Left ventricle myocardium inferior (tissue), 1 donor: ENCODE data around the gene HDLBP. TPM values are rescaled to one million over a fixed set of nuclear protein-coding genes. Genes with fewer than 3 reads are reported as not detected.

Source experiments
- DNase-seq: peaks from one replicate; pipeline ENCODE4 v3.0.0-alpha.2; 2020
- H3K27ac ChIP-seq: fragments of 200-600 bp; replicated peaks from 2 replicates; pipeline ENCODE4 v1.8.0; 2021
- H3K27me3 ChIP-seq: fragments of 200-600 bp; 2 replicates; pipeline ENCODE4 v1.8.0; 2021; ENCODE audit warnings: low read depth
- H3K36me3 ChIP-seq: fragments of 200-600 bp; 2 replicates; pipeline ENCODE4 v1.8.0; 2021
- H3K4me1 ChIP-seq: fragments of 200-600 bp; 2 replicates; pipeline ENCODE4 v1.8.0; 2021
- H3K4me3 ChIP-seq: fragments of 200-600 bp; 2 replicates; pipeline ENCODE4 v1.8.0; 2021; ENCODE audit warnings: mild to moderate bottlenecking, moderate library complexity
- H3K9me3 ChIP-seq: fragments of 200-600 bp; replicated peaks from 2 replicates; pipeline ENCODE4 v1.8.0; 2021
- intact Hi-C: fragments of 100-400 bp; cut with micrococcal nuclease; formaldehyde crosslinking; loops from one replicate; pipeline ENCODE4 v1.11.0; 2022
- total RNA-seq: library from RNA; stranded (reverse); fragmentation: NEBNext Ultra II Directional; extraction: Animal tissue kit (Norgen Biotek cat#: 25700); gene quantifications from one replicate; pipeline ENCODE4 v1.2.1, GENCODE V29; 2021
- TF ChIP-seq, protein P1 (sequence below): fragments of 200-600 bp; IDR thresholded peaks from 2 replicates; pipeline ENCODE4 v1.8.0; 2021; ENCODE audit warnings: antibody characterized with exemption, mild to moderate bottlenecking, borderline replicate concordance
- donor health status: DM: no; HTN: yes; CAD: no; lungs with severe emphysema.

Gene HDLBP
- total RNA-seq, 1 donor from 2014 or later: 365 TPM

DNA sequence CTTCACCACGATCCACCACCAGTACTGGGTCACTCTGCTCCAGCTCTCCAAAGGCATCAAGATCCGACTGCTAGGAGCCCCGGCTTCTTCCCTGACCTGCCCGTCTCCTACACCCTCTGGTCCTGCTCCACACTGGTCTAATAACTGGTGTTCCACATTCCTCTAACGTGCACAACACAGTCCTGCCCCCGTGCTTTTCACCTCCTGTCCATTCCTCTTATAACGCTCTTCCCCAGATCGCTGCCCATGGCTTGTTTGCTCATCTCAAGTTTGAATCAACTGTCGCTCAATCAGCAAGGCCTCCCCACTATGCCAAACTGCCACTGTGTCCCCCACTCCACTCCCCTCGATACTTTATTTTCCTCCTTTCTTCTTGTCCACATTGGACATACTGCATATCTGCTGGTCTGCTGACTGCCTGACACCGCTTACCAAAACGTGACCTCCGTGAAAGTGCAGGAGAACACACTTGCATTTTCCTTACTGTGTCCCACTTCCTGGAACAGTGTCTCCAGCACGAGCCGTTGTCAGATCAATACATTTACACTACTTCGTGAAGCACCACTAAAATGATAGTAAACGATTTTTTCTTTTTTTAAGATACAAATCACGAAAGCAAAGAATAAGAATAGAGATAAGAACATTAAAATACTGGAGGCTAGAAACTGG lies 6.5 kb downstream of the HDLBP start:
- Histone ChIP-seq H3K36me3 (no peaks in the 10 kb centered on the region), H3K9me3 (no peaks in the 10 kb centered on the region), H3K4me3 (no peak overlapping the region), H3K4me1 (peaks cover 87% of the 10 kb centered on the region), H3K27me3 (no peaks in the 10 kb centered on the region), H3K27ac (no peak overlapping the region)
- DNase-seq: no peak
- intact Hi-C loops: no loop called here
- TF ChIP-seq, protein P1, sequence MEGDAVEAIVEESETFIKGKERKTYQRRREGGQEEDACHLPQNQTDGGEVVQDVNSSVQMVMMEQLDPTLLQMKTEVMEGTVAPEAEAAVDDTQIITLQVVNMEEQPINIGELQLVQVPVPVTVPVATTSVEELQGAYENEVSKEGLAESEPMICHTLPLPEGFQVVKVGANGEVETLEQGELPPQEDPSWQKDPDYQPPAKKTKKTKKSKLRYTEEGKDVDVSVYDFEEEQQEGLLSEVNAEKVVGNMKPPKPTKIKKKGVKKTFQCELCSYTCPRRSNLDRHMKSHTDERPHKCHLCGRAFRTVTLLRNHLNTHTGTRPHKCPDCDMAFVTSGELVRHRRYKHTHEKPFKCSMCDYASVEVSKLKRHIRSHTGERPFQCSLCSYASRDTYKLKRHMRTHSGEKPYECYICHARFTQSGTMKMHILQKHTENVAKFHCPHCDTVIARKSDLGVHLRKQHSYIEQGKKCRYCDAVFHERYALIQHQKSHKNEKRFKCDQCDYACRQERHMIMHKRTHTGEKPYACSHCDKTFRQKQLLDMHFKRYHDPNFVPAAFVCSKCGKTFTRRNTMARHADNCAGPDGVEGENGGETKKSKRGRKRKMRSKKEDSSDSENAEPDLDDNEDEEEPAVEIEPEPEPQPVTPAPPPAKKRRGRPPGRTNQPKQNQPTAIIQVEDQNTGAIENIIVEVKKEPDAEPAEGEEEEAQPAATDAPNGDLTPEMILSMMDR: no peak

DNA sequence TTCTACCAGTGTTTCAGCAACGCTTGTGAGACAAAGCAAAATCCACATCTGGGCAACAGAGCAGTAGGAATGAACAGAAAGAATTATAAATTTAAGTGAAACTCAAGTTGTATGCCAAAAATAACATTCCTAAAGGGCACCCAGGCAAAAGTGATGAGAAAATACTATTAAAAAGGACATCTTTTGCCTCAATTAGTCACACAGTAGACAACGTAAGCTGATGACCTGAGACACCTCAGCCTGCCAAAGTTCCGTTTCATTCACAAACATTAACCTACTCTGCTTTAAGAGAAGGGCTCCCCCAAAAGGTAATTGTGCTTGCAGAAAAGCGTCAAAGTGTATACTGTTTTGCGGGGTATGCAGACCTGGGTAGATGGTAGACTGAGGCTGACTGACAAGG lies 7.2 kb downstream of the HDLBP start:
- H3K4me1 ChIP-seq: peaks cover 87% of the 10 kb centered on the region

DNA sequence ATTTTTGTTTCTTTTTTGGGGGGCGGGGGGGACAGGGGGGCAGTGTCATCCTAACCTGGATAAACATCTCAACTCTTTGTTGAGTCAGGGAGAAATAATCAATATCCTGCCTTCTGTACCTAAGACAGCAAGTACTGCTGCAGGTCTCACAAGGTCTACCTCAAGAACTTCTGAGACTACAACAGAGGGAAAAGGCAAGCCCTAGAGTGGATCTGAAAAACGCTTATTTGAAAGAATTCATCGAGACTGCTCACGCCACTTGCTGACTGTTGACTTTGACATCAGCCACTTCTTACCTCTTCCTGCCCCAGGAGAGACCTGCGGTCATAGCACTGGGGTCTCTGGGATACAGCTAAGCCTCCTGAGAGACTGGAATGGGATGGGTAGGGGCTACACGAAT lies 8.4 kb downstream of the HDLBP start:
- TF ChIP-seq, protein P1: no peak
- no peaks in the 10 kb centered on the region for H3K27me3 ChIP-seq
- DNase-seq: no peak
- H3K27ac ChIP-seq: no peak overlapping the region
- H3K9me3 ChIP-seq: no peaks in the 10 kb centered on the region
- intact Hi-C loops: no loop called here
- H3K4me1 ChIP-seq: peaks cover 87% of the 10 kb centered on the region
- H3K4me3 ChIP-seq: no peak overlapping the region
- H3K36me3 ChIP-seq: no peaks in the 10 kb centered on the region

More for the DNA sequence above, 7.2 kb downstream of the HDLBP start:
- DNase-seq: no peak
- Histone ChIP-seq H3K9me3 (no peaks in the 10 kb centered on the region), H3K27ac (no peak overlapping the region), H3K27me3 (no peaks in the 10 kb centered on the region), H3K4me3 (no peak overlapping the region), H3K36me3 (no peaks in the 10 kb centered on the region)
- TF ChIP-seq, protein P1: no peak
- intact Hi-C loops: no loop called here

DNA sequence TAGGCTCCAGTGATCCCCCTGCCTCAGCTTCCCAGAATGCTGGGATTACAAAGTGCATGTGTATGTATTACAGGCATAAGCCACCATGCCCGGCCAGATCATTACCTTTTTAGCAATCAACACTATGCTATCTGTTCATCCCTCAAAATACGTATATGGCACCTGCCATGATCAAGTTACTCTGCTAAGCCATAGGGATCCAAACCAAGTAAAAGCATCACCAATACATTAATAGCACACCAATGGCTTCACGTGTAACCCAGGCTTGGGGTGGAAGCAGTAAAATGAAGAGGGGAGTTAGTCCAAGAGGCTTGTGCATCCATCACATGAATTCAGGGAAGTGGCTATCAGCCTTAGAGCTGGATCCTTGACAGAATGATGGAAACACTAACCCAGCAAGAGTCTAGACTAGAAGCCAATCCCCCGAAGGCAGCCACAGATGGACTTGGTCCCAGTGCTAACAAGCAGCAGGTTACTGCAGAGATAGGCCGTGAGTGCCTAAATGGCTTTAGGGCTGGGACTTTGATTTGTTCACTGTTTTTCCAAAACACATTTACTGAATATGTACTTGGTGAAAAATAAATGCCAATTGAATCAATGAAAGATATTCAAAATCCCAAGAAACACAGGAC lies 11.3 kb downstream of the HDLBP start:
- H3K27ac ChIP-seq: peak overlapping the region; percentile 15
- intact Hi-C loops: no loop called here

DNA sequence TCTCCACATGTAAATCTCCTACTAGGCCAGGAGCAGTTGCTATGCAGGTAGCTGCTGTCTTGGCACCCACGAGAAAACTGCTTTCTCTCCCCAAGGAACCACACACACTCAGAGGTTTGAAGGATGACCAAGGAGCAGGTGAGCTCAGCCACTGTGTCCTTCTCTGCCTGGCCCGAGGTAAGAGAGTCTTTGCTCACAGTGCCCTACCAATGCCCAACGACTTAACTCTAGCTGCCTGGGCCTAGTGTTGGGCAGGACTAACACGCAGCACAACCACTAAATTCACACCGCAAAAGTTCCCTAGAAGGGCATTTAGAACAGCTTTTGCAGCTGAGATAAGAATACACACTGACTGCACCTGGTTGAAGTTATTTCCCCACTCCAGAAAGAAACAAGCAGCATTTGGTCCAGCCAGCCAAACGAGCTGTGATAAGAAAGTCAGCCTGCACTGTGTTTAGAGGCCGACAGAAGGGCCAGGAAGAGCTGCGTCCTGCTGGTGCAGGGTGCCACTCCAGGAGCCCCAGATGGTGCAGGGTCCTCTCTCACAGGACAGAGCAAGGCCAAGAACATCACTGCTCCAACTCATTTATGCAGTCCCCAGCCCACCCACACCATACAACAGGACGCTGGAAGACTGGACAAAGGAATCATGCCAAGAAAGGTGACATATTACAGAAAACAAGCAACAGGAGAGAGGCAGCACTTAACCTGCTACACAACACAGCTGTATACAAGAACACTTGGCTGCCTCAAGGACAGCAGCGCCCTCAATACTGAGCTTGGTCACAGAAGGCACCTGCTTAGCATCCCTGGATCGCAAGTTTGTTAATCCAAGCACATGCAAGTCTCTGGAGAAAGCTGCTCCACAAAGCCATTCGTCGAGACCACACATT lies 12.5 kb downstream of the HDLBP start:
- H3K36me3 ChIP-seq: no peaks in the 10 kb centered on the region
- no peak overlapping the region for H3K4me3 ChIP-seq
- intact Hi-C loops: no loop called here
- H3K27ac ChIP-seq: peak overlapping the region; percentile 67
- no peaks in the 10 kb centered on the region for H3K27me3 ChIP-seq
- TF ChIP-seq, protein P1: no peak
- no peak for DNase-seq
- no peaks in the 10 kb centered on the region for H3K9me3 ChIP-seq
- peaks cover 74% of the 10 kb centered on the region for H3K4me1 ChIP-seq

More for the DNA sequence above, 11.3 kb downstream of the HDLBP start:
- DNase-seq: no peak
- Histone ChIP-seq H3K36me3 (no peaks in the 10 kb centered on the region), H3K4me1 (peaks cover 85% of the 10 kb centered on the region), H3K9me3 (no peaks in the 10 kb centered on the region), H3K27me3 (no peaks in the 10 kb centered on the region), H3K4me3 (no peak overlapping the region)
- TF ChIP-seq, protein P1: no peak
